Measurements from ENCODE around the gene MED17.

GRCh38 chr11:93784935-93785360, 866 bp downstream of the MED17 start:
- peak; percentile 21 for TF ChIP-seq CTCF (conservative IDR thresholded peaks at IDR 0.05)
- TF ChIP-seq ZFX (IDR thresholded peaks at IDR 0.05) = no peak

Measured in C4-2B (cell line).